Measurements from ENCODE around the gene TMEM40.

DNA sequence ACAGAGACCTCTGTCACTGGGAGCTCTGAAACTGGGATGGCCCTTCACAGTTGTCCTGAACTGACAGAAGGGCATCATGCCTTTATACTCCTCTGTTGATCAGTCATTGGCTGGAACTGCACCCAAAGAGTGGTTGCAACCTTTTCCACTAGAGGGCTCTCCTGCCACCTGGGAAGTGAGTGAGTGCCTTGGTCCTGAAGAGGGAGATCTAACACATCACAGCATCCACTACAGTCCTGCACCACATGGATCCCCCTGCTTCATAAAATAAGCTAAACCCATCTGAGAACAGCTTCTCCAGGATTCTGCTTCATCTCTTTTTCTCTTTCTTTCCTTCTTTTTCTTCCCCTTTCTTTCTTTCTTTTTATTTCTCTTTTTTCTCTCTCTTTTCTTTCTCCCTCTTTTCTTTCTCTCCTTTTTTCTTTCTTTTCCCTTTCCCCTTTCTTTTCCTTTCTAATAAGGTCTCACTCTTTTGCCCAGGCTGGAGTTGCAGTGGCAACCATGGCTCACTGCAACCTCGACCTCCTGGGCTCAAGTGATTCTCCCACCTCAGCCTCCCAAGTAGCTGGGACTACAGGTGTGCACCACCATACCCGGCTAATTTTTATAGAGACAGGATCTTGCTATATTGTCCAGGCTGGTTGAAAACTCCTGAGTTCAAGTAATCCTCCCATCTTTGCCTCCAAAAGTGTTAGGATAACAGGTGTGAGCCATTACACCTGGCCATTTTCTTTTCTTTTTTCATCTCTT lies 52.4 kb downstream of the TMEM40 start:
- TF ChIP-seq, protein P1, sequence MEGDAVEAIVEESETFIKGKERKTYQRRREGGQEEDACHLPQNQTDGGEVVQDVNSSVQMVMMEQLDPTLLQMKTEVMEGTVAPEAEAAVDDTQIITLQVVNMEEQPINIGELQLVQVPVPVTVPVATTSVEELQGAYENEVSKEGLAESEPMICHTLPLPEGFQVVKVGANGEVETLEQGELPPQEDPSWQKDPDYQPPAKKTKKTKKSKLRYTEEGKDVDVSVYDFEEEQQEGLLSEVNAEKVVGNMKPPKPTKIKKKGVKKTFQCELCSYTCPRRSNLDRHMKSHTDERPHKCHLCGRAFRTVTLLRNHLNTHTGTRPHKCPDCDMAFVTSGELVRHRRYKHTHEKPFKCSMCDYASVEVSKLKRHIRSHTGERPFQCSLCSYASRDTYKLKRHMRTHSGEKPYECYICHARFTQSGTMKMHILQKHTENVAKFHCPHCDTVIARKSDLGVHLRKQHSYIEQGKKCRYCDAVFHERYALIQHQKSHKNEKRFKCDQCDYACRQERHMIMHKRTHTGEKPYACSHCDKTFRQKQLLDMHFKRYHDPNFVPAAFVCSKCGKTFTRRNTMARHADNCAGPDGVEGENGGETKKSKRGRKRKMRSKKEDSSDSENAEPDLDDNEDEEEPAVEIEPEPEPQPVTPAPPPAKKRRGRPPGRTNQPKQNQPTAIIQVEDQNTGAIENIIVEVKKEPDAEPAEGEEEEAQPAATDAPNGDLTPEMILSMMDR (IDR thresholded peaks at IDR 0.05; ENCODE audit: low read depth, low read length) = peak; percentile 93
- 0 out of 2 replicates have a peak, but pooled peaks have one; percentile 27 for TF ChIP-seq MYC (IDR thresholded peaks at IDR 0.05; ENCODE audit: low read depth, low read length)
- TF ChIP-seq POLR2A (IDR thresholded peaks at IDR 0.05; ENCODE audit: extremely low read depth, insufficient read length) = no peak

Data from NB4 (cell line).